Measurements from ENCODE around the gene TXNRD1. TPM values are rescaled to one million over a fixed set of nuclear protein-coding genes. Genes with fewer than 3 reads are reported as not detected.

Gene TXNRD1
- total RNA-seq = 82.7 to 104 TPM (median 94.5 TPM) in 3 replicates
- long read RNA-seq, transcript TXNRD1-214 (15 exons, 3,974 nt) = minor isoform, 25 of 174 reads
- long read RNA-seq, transcript TXNRD1-205 (15 exons, 3,930 nt) = major isoform, 92 of 174 reads
- long read RNA-seq, partial matches to known transcripts = 15 of 174 reads
- long read RNA-seq, other reads (novel, unspliced or antisense) = 35 of 174 reads

DNA sequence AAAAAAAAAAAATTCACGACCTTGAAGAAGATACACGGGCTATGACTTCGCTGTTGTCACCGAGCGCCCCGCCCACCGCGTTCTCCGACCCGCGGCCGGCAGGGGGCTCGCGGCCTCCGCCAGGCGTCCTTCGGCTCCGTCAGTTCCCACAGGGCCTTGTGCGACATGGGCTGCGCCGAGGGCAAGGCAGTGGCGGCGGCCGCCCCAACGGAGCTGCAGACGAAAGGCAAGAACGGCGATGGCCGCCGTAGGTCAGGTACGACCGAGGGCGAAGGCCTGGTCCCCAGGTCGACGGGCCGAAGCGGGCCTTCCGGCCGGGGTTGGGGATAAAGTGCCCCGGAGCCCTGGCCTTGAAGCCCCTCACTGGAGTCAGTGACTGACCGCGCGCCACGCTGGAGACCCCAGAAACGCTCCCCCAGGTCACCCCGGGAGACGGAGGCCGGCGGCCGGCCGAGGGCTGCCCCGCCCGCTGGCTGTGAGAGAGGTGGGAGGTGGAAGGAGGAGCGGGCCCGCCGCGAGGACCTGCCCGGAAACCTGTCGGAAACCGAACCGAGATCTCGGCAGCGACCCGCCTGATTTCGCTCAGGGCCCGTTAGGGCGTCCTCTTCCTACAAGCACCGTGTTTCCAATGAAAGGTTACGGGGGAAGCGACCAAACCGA is at the start of gene TXNRD1:
TSS of gene TXNRD1 (plus strand) at position 142 of the 660 bp plus-strand sequence. CDS start at position 166, 24 bp downstream.
- no peaks in the 10 kb centered on the region for H3K27me3 Mint-ChIP-seq (ENCODE audit: low read depth)
- peak; percentile 83 for DNase-seq (ENCODE audit: low spot score)
- peak within 1 kb of the TSS; percentile 69 for H3K4me3 Mint-ChIP-seq (ENCODE audit: unreplicated experiment)
- peak within 1 kb of the TSS; percentile 75 for H3K27ac Mint-ChIP-seq (ENCODE audit: unreplicated experiment)
- H3K9me3 Mint-ChIP-seq (ENCODE audit: low read depth) = peaks cover 4% of the 10 kb centered on the region
- no peaks in the 10 kb centered on the region for H3K36me3 Mint-ChIP-seq (ENCODE audit: low read depth)
- peaks cover 24% of the 10 kb centered on the region for H3K4me1 Mint-ChIP-seq (ENCODE audit: low read depth)
- TF ChIP-seq, protein P1, sequence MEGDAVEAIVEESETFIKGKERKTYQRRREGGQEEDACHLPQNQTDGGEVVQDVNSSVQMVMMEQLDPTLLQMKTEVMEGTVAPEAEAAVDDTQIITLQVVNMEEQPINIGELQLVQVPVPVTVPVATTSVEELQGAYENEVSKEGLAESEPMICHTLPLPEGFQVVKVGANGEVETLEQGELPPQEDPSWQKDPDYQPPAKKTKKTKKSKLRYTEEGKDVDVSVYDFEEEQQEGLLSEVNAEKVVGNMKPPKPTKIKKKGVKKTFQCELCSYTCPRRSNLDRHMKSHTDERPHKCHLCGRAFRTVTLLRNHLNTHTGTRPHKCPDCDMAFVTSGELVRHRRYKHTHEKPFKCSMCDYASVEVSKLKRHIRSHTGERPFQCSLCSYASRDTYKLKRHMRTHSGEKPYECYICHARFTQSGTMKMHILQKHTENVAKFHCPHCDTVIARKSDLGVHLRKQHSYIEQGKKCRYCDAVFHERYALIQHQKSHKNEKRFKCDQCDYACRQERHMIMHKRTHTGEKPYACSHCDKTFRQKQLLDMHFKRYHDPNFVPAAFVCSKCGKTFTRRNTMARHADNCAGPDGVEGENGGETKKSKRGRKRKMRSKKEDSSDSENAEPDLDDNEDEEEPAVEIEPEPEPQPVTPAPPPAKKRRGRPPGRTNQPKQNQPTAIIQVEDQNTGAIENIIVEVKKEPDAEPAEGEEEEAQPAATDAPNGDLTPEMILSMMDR (IDR thresholded peaks at IDR 0.05) = peak; percentile 94

GRCh38 chr12:104165801-104166200 is 49.8 kb upstream of the TXNRD1 start:
- Mint-ChIP-seq H3K27ac (ENCODE audit: unreplicated experiment) (no peak overlapping the region), H3K9me3 (ENCODE audit: low read depth) (no peaks in the 10 kb centered on the region), H3K36me3 (ENCODE audit: low read depth) (no peaks in the 10 kb centered on the region), H3K4me3 (ENCODE audit: unreplicated experiment) (no peak overlapping the region), H3K4me1 (ENCODE audit: low read depth) (no peaks in the 10 kb centered on the region), H3K27me3 (ENCODE audit: low read depth) (no peaks in the 10 kb centered on the region)
- DNase-seq (ENCODE audit: low spot score) = no peak
- TF ChIP-seq, protein P1 (IDR thresholded peaks at IDR 0.05) = no peak

GRCh38 chr12:104166465-104166864 is 49.1 kb upstream of the TXNRD1 start:
- no peaks in the 10 kb centered on the region for H3K9me3 Mint-ChIP-seq (ENCODE audit: low read depth)
- no peak for DNase-seq (ENCODE audit: low spot score)
- H3K4me3 Mint-ChIP-seq (ENCODE audit: unreplicated experiment) = no peak overlapping the region
- H3K4me1 Mint-ChIP-seq (ENCODE audit: low read depth) = no peaks in the 10 kb centered on the region
- H3K27ac Mint-ChIP-seq (ENCODE audit: unreplicated experiment) = peak overlapping the region; percentile 41
- TF ChIP-seq, protein P1 (IDR thresholded peaks at IDR 0.05) = no peak
- H3K36me3 Mint-ChIP-seq (ENCODE audit: low read depth) = no peaks in the 10 kb centered on the region
- no peaks in the 10 kb centered on the region for H3K27me3 Mint-ChIP-seq (ENCODE audit: low read depth)

DNA sequence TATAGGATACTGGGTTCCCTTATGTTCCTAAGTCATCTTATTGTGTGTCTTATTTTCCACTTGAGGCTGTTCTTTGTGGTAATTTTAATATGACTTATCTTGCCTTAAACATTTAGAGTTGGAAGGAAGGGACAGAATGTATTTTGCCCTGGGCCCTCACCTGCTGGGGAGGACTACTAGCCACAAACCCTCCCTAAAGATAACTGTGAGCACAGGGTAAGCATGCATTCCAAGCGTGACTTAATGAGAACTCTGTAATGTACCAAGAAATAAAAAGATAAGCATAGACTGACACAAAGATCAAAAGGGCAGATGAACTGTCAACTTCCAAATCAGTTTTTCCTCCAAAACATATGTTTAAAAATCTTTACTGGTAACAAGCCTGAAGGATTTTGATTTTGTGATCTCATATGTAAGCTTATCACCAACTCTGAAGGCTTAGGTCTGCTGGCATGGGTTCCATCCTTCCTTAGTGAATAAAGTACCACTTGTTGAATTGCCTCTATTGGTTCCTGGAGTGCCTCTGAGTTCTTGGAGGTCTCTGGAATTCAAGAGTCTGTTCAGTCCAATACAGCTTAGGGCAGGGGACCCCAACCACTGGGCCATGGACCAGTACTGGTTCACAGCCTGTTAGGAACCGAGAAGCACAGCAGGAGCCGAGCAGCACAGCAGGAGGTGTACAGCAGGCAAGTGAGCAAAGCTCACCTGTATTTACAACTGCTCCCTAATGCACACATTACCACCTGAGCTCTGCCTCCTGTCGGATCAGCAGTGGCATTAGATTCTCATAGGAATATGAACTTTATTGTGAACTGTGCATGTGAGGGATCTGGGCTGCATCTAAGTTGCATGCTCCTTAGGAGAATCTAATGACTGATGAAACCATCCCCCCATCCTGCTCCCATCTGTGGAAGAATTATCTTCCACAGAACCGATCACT is 47.8 kb upstream of the TXNRD1 start:
- no peak overlapping the region for H3K27ac Mint-ChIP-seq (ENCODE audit: unreplicated experiment)
- no peaks in the 10 kb centered on the region for H3K27me3 Mint-ChIP-seq (ENCODE audit: low read depth)
- TF ChIP-seq, protein P1 (IDR thresholded peaks at IDR 0.05) = no peak
- no peak for DNase-seq (ENCODE audit: low spot score)
- no peaks in the 10 kb centered on the region for H3K4me1 Mint-ChIP-seq (ENCODE audit: low read depth)
- H3K9me3 Mint-ChIP-seq (ENCODE audit: low read depth) = no peaks in the 10 kb centered on the region
- no peaks in the 10 kb centered on the region for H3K36me3 Mint-ChIP-seq (ENCODE audit: low read depth)
- H3K4me3 Mint-ChIP-seq (ENCODE audit: unreplicated experiment) = no peak overlapping the region

DNA sequence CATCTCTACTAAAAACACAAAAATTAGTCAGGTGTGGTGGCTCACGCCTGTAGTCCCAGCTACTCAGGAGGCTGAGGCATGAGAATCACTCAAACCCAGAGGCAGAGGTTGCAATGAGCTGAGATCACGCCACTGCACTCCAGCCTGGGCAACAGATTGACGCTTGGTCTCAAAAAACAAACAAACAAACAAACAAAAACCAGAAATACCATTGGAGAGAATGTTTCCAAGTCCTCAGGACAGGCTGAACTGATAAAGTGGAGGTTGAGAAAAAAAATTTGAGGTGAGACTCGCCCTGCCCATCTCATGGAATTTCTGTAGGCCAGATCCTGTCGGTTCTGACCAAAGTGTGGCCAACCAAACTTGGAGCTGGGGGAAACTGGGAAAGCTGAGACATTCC is 47.0 kb upstream of the TXNRD1 start:
- H3K27ac Mint-ChIP-seq (ENCODE audit: unreplicated experiment) = no peak overlapping the region
- TF ChIP-seq, protein P1 (IDR thresholded peaks at IDR 0.05) = no peak

More for the DNA sequence above, 47.0 kb upstream of the TXNRD1 start:
- Mint-ChIP-seq H3K4me3 (ENCODE audit: unreplicated experiment) (no peak overlapping the region), H3K4me1 (ENCODE audit: low read depth) (no peaks in the 10 kb centered on the region), H3K36me3 (ENCODE audit: low read depth) (no peaks in the 10 kb centered on the region), H3K9me3 (ENCODE audit: low read depth) (no peaks in the 10 kb centered on the region), H3K27me3 (ENCODE audit: low read depth) (no peaks in the 10 kb centered on the region)
- DNase-seq (ENCODE audit: low spot score) = no peak
